RWPE1 (cell line): Measurements from ENCODE around the gene PHF10.
A peak's percentile ranks its signal among the peaks of the same experiment; 100 is the strongest.

Experiments
- CTCF ChIA-PET: fragments of 350-600 bp; sonication (Branson Sonifier 250); formaldehyde crosslinking; extraction: SDS; loops from one replicate; lab custom pipeline; 2021; lab: Yijun Ruan, JAX
- POLR2A ChIA-PET: fragments of 400-600 bp; formaldehyde crosslinking; extraction: SDS; loops from one replicate; lab custom pipeline; 2020; ENCODE audit warnings: antibody characterized with exemption; ENCODE audit not compliant: low non-redundant PET; lab: Yijun Ruan, JAX
- DNase-seq: peaks from one replicate; pipeline ENCODE4 v3.0.0; 2012; ENCODE audit warnings: low spot score
- H3K27ac ChIP-seq: fragments of 450-650 bp; 2 replicates; pipeline ENCODE4 v1.5.1; 2017
- CTCF ChIP-seq: fragments of 450-650 bp; conservative IDR thresholded peaks from 2 replicates; pipeline ENCODE4 v1.5.1; 2017; ENCODE audit warnings: low read depth, mild to moderate bottlenecking

Gene PHF10

GRCh38 chr6:169710009-169710408 lies 14.3 kb downstream of the PHF10 start:
- CTCF ChIA-PET: interaction anchor here (0.9 kb wide), 1 partner anchor 55 kb away, joined by 3 read pairs; no protein-coding TSS in a partner anchor
- H3K27ac ChIP-seq: no peak overlapping the region
- no peak for TF ChIP-seq CTCF
- POLR2A ChIA-PET: no interaction called here
- no peak for DNase-seq

GRCh38 chr6:169709293-169709692 lies 15.0 kb downstream of the PHF10 start:
- H3K27ac ChIP-seq: no peak overlapping the region
- no peak for TF ChIP-seq CTCF
- no peak for DNase-seq
- POLR2A ChIA-PET: interaction anchor here (1.0 kb wide), 1 partner anchor 42 kb away, joined by 3 read pairs; the partner anchor contains the start of genes DYNLT2 and ERMARD
- CTCF ChIA-PET: interaction anchor here (0.6 kb wide), 1 partner anchor 11 kb away, joined by 4 read pairs; no protein-coding TSS in a partner anchor

GRCh38 chr6:169707772-169708171 lies 16.5 kb downstream of the PHF10 start:
- POLR2A ChIA-PET: no interaction called here

GRCh38 chr6:169702840-169703246 lies 21.5 kb downstream of the PHF10 start:
- ChIA-PET CTCF (interaction anchor here (0.9 kb wide), 1 partner anchor 992 kb away, joined by 3 read pairs; no protein-coding TSS in a partner anchor), POLR2A (no interaction called here)
- peak overlapping the region; percentile 87 for H3K27ac ChIP-seq
- DNase-seq: no peak
- TF ChIP-seq CTCF: no peak

More at GRCh38 chr6:169707772-169708171, 16.5 kb downstream of the PHF10 start:
- TF ChIP-seq CTCF: no peak
- CTCF ChIA-PET: no interaction called here
- no peak for DNase-seq
- no peak overlapping the region for H3K27ac ChIP-seq

- CTCF ChIA-PET: interaction anchor here (0.7 to 0.9 kb wide), 2 partner anchors 20 to 991 kb away, joined by 3 read pairs; no protein-coding TSS in a partner anchor
- H3K27ac ChIP-seq: peak within 1 kb of the TSS; percentile 87
- peak; percentile 91 for DNase-seq
- TF ChIP-seq CTCF: no peak
- POLR2A ChIA-PET: no interaction called here
These were observed 22.1 kb downstream of the PHF10 start, which contains the start of the genes C6orf120 and WDR27 for GRCh38 chr6:169701954-169702839. C6orf120 (plus strand) TSS chr6:169702126; CDS start chr6:169702460, 334 bp downstream. WDR27 (minus strand) TSS chr6:169702029; CDS start chr6:169689005, 13,024 bp downstream.

GRCh38 chr6:169701311-169701953 lies 22.9 kb downstream of the PHF10 start:
- no peak for TF ChIP-seq CTCF
- ChIA-PET CTCF (interaction anchor here (0.7 kb wide), 2 partner anchors 9 to 21 kb away, joined by 3 read pairs; no protein-coding TSS in a partner anchor), POLR2A (no interaction called here)
- DNase-seq: no peak
- H3K27ac ChIP-seq: peak overlapping the region; percentile 87
